ENCODE measurements around the gene HBP1.
A peak's percentile ranks its signal among the peaks of the same experiment; 100 is the strongest.
"Not testable (repeated sequence)": the region's sequence is repeated elsewhere in the genome, so short reads cannot be mapped to it uniquely, and the experiment has no call there.

The HBP1 gene

GRCh38 chr7:107168233-107169119 is at the start of gene HBP1:
HBP1 (plus strand) TSS chr7:107169003; CDS start chr7:107179894, 10,891 bp downstream.
- DNase-seq: peak; percentile 94

- no peak for DNase-seq
These were observed 49.3 kb upstream of the HBP1 start for GRCh38 chr7:107119376-107120105.

GRCh38 chr7:107122486-107122911 is 46.3 kb upstream of the HBP1 start:
- no peak for DNase-seq

GRCh38 chr7:107123392-107123791 is 45.4 kb upstream of the HBP1 start:
- no peak for DNase-seq

- no peak for DNase-seq
These were observed 43.3 kb upstream of the HBP1 start for GRCh38 chr7:107125475-107125874.

GRCh38 chr7:107128217-107128616 is 40.6 kb upstream of the HBP1 start:
- DNase-seq: no peak

GRCh38 chr7:107128748-107129147 is 40.1 kb upstream of the HBP1 start:
- DNase-seq: no peak

GRCh38 chr7:107130487-107131220 is 38.1 kb upstream of the HBP1 start:
- DNase-seq: no peak

GRCh38 chr7:107133396-107133795 is 35.4 kb upstream of the HBP1 start:
- DNase-seq: no peak

- no peak for DNase-seq
These were observed 29.9 kb upstream of the HBP1 start for GRCh38 chr7:107138696-107139420.

- DNase-seq: not testable (repeated sequence)
These were observed 24.9 kb upstream of the HBP1 start for GRCh38 chr7:107143875-107144274.

- no peak for DNase-seq
These were observed 23.6 kb upstream of the HBP1 start for GRCh38 chr7:107145067-107145838.

GRCh38 chr7:107147464-107148393 is 21.1 kb upstream of the HBP1 start:
- no peak for DNase-seq

- DNase-seq: no peak
These were observed 20.1 kb upstream of the HBP1 start for GRCh38 chr7:107148721-107149120.

GRCh38 chr7:107149863-107150262 is 18.9 kb upstream of the HBP1 start:
- no peak for DNase-seq

- DNase-seq: peak; percentile 71
These were observed 18.3 kb upstream of the HBP1 start for GRCh38 chr7:107150375-107151073.

- DNase-seq: no peak
These were observed 17.3 kb upstream of the HBP1 start for GRCh38 chr7:107151538-107151937.

- no peak for DNase-seq
These were observed 16.8 kb upstream of the HBP1 start for GRCh38 chr7:107152011-107152410.

- no peak for DNase-seq
These were observed 14.0 kb upstream of the HBP1 start for GRCh38 chr7:107154826-107155225.

GRCh38 chr7:107155726-107156125 is 13.1 kb upstream of the HBP1 start:
- DNase-seq: not testable (repeated sequence)
